GM10847 (cell line): ENCODE results near the gene GIGYF1.

Experiments
- POLR2A ChIP-seq: IDR thresholded peaks from 2 replicates; pipeline ENCODE4 v1.6.1; 2011; ENCODE audit not compliant: insufficient read length; ENCODE audit errors: extremely low read depth

The GIGYF1 gene

GRCh38 chr7:100694098-100694745 lies at the start of gene GIGYF1:
GIGYF1 (minus strand) TSS chr7:100694250; CDS start chr7:100688238, 6,012 bp downstream.
- no peak for TF ChIP-seq POLR2A

- TF ChIP-seq POLR2A: no peak
Measured at GRCh38 chr7:100739934-100740333, 45.9 kb upstream of the GIGYF1 start.

DNA sequence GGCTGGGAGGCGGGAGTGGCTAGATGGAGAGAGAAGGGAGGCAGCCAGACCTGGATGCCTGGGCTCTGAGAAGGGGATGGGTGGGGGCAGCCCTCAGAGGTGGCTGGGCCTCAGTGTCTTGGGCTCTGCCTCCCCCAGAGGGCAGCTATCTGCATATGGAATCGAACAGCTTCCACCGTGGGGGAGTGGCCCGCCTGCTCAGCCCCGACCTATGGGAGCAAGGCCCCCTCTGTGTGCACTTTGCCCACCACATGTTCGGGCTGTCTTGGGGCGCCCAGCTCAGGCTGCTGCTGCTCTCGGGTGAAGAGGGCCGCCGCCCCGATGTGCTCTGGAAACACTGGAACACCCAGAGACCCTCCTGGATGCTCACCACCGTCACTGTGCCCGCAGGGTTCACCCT lies 42.6 kb upstream of the GIGYF1 start:
- no peak for TF ChIP-seq POLR2A

DNA sequence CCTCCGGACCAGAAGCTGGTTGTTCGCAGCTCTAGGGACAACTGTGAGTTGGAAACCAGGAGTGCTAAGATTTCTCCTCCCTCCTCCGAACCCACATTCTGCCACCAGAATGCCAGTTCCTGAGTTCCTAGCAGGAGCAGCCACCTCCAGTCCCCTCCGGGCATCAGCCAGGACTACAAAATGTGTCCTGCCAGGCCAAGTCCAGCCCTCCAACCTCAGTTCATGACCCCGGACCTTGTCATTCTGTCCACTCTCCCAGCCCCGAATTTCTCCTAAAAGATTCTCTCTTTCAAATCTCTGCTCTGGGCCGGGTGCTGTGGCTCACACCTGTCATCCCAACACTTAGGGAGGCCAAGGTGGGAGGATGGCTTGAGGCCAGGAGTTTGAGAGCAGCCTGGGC lies 41.7 kb upstream of the GIGYF1 start:
- TF ChIP-seq POLR2A: no peak

GRCh38 chr7:100731937-100732636 lies 38.0 kb upstream of the GIGYF1 start:
- no peak for TF ChIP-seq POLR2A

GRCh38 chr7:100730136-100730800 lies 36.2 kb upstream of the GIGYF1 start:
- TF ChIP-seq POLR2A: no peak

DNA sequence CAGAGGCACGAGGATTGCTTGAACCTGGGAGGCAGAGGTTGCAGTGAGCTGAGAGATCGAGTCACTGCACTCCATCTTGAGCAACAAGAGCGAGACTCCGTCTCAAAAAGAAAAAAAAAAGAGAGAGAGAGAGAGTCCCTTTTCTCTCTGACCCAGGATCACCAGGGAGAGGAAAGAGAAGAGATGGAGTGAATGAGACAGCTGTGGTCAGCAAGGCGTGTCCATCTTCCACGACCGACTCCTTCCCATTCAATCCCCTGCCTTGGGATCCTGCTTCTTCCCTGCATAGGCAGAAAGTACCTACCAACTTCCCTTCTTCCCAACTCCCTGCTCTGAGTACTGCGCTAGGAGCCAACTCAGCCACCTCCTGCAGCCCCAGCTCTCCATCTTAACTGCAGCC lies 34.1 kb upstream of the GIGYF1 start:
- TF ChIP-seq POLR2A: no peak

- no peak for TF ChIP-seq POLR2A
Measured at GRCh38 chr7:100726996-100727761, 33.1 kb upstream of the GIGYF1 start.

GRCh38 chr7:100723732-100724275 lies 29.8 kb upstream of the GIGYF1 start:
- TF ChIP-seq POLR2A: no peak

DNA sequence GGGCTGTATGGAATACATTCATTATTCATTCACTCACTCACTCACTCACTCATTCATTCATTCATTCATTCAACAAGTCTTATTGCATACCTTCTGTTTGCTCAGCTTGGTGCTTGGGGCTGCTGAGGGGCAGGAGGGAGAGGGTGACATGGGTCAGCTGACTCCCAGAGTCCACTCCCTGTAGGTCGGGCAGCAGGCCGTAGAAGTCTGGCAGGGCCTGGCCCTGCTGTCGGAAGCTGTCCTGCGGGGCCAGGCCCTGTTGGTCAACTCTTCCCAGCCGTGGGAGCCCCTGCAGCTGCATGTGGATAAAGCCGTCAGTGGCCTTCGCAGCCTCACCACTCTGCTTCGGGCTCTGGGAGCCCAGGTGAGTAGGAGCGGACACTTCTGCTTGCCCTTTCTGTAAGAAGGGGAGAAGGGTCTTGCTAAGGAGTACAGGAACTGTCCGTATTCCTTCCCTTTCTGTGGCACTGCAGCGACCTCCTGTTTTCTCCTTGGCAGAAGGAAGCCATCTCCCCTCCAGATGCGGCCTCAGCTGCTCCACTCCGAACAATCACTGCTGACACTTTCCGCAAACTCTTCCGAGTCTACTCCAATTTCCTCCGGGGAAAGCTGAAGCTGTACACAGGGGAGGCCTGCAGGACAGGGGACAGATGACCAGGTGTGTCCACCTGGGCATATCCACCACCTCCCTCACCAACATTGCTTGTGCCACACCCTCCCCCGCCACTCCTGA lies 28.6 kb upstream of the GIGYF1 start:
- no peak for TF ChIP-seq POLR2A

GRCh38 chr7:100721505-100721812 lies 27.4 kb upstream of the GIGYF1 start:
- no peak for TF ChIP-seq POLR2A

- TF ChIP-seq POLR2A: no peak
Measured at GRCh38 chr7:100720671-100721504, 26.8 kb upstream of the GIGYF1 start.

GRCh38 chr7:100720279-100720670 lies 26.2 kb upstream of the GIGYF1 start, which contains the start of gene EPO:
EPO (plus strand) TSS chr7:100720468; CDS start chr7:100720981, 513 bp downstream.
- no peak for TF ChIP-seq POLR2A
